LNCaP clone FGC (cell line): ENCODE results near the gene ARL5A.
"Not testable (repeated sequence)": the region's sequence is repeated elsewhere in the genome, so short reads cannot be mapped to it uniquely, and the experiment has no call there.

ENCODE experiments used
- DNase-seq: peaks from one replicate; pipeline ENCODE4 v3.0.0-alpha.2; 2011; ENCODE audit warnings: low read depth
- H3K4me3 ChIP-seq: 2 replicates; pipeline ENCODE4 v1.5.1; 2011; ENCODE audit warnings: mild to moderate bottlenecking, low read depth, low read length, control low read depth
- TF ChIP-seq, protein P1 (sequence below): IDR thresholded peaks from 2 replicates; pipeline ENCODE4 v1.5.1; 2012; ENCODE audit warnings: mild to moderate bottlenecking; ENCODE audit not compliant: control insufficient read depth, insufficient read depth; ENCODE audit errors: extremely low read depth

ARL5A gene

GRCh38 chr2:151799886-151800292 is 28.3 kb downstream of the ARL5A start:
- TF ChIP-seq, protein P1, sequence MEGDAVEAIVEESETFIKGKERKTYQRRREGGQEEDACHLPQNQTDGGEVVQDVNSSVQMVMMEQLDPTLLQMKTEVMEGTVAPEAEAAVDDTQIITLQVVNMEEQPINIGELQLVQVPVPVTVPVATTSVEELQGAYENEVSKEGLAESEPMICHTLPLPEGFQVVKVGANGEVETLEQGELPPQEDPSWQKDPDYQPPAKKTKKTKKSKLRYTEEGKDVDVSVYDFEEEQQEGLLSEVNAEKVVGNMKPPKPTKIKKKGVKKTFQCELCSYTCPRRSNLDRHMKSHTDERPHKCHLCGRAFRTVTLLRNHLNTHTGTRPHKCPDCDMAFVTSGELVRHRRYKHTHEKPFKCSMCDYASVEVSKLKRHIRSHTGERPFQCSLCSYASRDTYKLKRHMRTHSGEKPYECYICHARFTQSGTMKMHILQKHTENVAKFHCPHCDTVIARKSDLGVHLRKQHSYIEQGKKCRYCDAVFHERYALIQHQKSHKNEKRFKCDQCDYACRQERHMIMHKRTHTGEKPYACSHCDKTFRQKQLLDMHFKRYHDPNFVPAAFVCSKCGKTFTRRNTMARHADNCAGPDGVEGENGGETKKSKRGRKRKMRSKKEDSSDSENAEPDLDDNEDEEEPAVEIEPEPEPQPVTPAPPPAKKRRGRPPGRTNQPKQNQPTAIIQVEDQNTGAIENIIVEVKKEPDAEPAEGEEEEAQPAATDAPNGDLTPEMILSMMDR = no peak
- H3K4me3 ChIP-seq = no peak overlapping the region
- no peak for DNase-seq

DNA sequence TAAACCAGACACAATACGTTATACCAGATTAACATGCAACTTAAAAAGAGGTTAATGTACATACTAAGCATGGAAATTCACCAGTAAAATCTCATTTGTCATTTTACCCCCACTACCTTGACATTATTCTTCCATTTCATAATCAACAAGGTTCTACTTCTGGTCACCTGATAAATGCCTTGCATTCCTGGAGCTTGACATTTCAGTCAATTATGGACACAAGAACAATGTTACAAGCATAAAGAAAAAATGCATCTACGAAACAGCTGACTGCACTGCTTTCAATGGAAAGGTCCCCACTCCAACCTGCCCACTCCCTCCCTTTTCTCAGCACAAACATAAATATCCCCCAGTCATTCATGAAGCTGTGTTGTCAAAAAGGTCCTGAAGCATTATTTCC is 31.4 kb downstream of the ARL5A start:
- no peak overlapping the region for H3K4me3 ChIP-seq
- DNase-seq = no peak
- TF ChIP-seq, protein P1 = no peak

DNA sequence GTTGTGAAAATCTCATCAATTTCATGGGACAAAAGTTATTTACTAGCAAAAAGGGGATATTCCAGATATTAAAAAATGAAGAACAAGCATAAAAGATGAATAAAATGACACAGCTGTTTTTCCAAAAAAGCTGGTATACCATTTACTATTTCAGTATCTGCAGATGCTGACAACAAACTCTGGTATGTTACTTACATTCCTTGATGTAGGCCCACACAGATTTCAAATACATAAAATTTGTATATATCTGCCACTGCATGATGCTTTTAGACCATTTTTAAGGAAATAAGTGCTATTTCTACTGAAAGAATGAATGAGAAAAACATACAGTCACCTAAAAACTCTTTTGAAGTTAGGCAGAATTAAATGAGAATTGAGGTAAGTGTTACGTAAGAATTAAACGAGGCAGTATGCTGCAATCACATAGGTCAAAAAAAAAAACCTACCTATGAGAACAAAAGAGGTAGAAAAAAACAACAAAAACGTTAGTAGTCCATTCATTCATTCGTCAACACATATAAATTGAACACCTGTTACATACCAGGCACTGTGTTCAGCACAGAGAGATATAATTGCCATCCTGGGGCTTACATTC is 32.5 kb downstream of the ARL5A start:
- TF ChIP-seq, protein P1 = no peak

DNA sequence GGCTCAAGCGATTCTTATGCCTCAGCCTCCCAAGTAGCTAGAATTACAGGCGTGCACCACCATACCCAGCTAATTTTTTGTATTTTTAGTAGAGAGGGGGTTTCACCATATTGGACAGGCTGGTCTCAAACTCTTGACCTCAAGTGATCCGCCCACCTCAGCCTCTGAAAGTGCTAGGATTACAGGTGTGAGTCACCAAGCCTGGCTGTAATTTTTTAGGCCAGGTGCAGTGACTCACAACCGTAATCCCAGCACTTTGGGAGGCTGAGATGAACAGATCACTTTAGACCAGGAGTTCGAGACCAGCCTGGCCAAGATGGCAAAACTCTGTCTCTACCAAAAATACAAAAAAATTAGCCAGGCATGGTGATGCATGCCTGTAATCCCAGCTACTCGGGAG is 33.8 kb downstream of the ARL5A start:
- H3K4me3 ChIP-seq, DNase-seq: not testable (repeated sequence)

More for the DNA sequence above, 32.5 kb downstream of the ARL5A start:
- DNase-seq = no peak
- H3K4me3 ChIP-seq = no peak overlapping the region

DNA sequence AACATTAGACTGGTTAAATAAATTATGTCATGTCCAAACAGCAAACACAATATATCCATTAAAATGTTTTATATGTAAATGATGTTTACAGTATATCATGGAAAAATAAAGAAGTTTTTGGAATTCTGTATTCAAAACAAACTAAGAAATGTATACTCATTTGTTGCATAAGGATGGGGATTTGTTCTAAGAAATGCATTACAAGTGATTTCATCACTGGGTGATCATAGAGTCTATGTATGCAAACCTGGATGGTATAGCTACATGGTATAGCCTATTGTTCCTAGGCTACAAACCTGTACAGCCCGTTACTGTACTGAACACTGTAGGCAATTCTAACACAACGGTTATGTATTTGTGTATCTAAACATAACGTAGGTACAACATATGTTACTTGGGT is 35.1 kb downstream of the ARL5A start:
- TF ChIP-seq, protein P1 = no peak
- no peak for DNase-seq
- no peak overlapping the region for H3K4me3 ChIP-seq

- TF ChIP-seq, protein P1 = no peak
- DNase-seq = no peak
- H3K4me3 ChIP-seq = no peak overlapping the region
These were observed 35.6 kb downstream of the ARL5A start for GRCh38 chr2:151792589-151792988.

GRCh38 chr2:151791545-151791944 is 36.7 kb downstream of the ARL5A start:
- TF ChIP-seq, protein P1 = no peak
- DNase-seq = no peak
- no peak overlapping the region for H3K4me3 ChIP-seq
